NCI-H2081 (cell line): Measurements from ENCODE around the gene PGF.

Source experiments
- DNase-seq, 2 experiments: peaks; one replicate each; lab custom pipeline; 2025; lab: John Stamatoyannopoulos, UW

Gene PGF

GRCh38 chr14:74956280-74957072 lies 1.1 kb upstream of the PGF start:
- no peak for DNase-seq

- no peak for DNase-seq
These were observed 556 bp upstream of the PGF start for GRCh38 chr14:74956027-74956279.

- DNase-seq: no peak
These were observed 509 bp downstream of the PGF start for GRCh38 chr14:74954947-74955228.

- peak; percentile 43 to 59 for DNase-seq
These were observed 1.0 kb downstream of the PGF start for GRCh38 chr14:74954232-74954946.

- no peak for DNase-seq
These were observed 1.7 kb downstream of the PGF start for GRCh38 chr14:74953686-74954085.

- DNase-seq: no peak
These were observed 2.5 kb downstream of the PGF start for GRCh38 chr14:74952697-74953484.

GRCh38 chr14:74952180-74952665 lies 3.2 kb downstream of the PGF start:
- no peak for DNase-seq

- DNase-seq: no peak
These were observed 3.8 kb downstream of the PGF start for GRCh38 chr14:74951443-74952179.

- DNase-seq: no peak
These were observed 4.5 kb downstream of the PGF start for GRCh38 chr14:74950795-74951442.

GRCh38 chr14:74949859-74950573 lies 5.4 kb downstream of the PGF start:
- no peak for DNase-seq

GRCh38 chr14:74949191-74949601 lies 6.2 kb downstream of the PGF start:
- DNase-seq: no peak

GRCh38 chr14:74948228-74949175 lies 6.9 kb downstream of the PGF start:
- DNase-seq: no peak

- DNase-seq: no peak
These were observed 7.8 kb downstream of the PGF start for GRCh38 chr14:74947353-74948227.

GRCh38 chr14:74946659-74947281 lies 8.6 kb downstream of the PGF start:
- no peak for DNase-seq

- DNase-seq: peak; percentile 52 to 80
These were observed 9.3 kb downstream of the PGF start for GRCh38 chr14:74945852-74946658.

GRCh38 chr14:74945261-74945851 lies 10.0 kb downstream of the PGF start:
- peak; percentile 10 to 20 for DNase-seq

GRCh38 chr14:74942608-74943007 lies 12.8 kb downstream of the PGF start:
- DNase-seq: no peak
